ENCODE results near the gene SLC66A3. TPM values are rescaled to one million over a fixed set of nuclear protein-coding genes. Genes with fewer than 3 reads are reported as not detected.

The SLC66A3 gene
- polyA plus RNA-seq, 1 experiment: 64.4 TPM

- no peak overlapping the region for H3K4me3 ChIP-seq (ENCODE audit: low read depth, low read length)
- H3K36me3 ChIP-seq (ENCODE audit: control insufficient read depth, insufficient read depth, low read length): peaks cover 1% of the 10 kb centered on the region; the same call in 1 of the 2 replicates
- CTCF ChIA-PET: interaction anchor here (1.1 to 1.3 kb wide), 3 partner anchors 8 to 198 kb away, joined by 3 to 6 read pairs (median 4); a partner anchor contains a TSS
- no peaks in the 10 kb centered on the region for H3K27me3 ChIP-seq (ENCODE audit: control insufficient read depth, insufficient read depth, low read length)
- no peak for DNase-seq (ENCODE audit: low read depth)
- no peak for TF ChIP-seq CTCF (IDR thresholded peaks at IDR 0.05; ENCODE audit: insufficient read depth, low read depth, low read length)
- POLR2A ChIA-PET: interaction anchor here (0.6 kb wide), 1 partner anchor 52 kb away, joined by 3 read pairs; no protein-coding TSS in a partner anchor
These were observed 22.8 kb downstream of the SLC66A3 start for GRCh38 chr2:11177871-11178690.

- CTCF ChIA-PET: no interaction called here
- POLR2A ChIA-PET: no interaction called here
- H3K4me3 ChIP-seq (ENCODE audit: low read depth, low read length): no peak overlapping the region
- DNase-seq (ENCODE audit: low read depth): no peak
- TF ChIP-seq CTCF (IDR thresholded peaks at IDR 0.05; ENCODE audit: insufficient read depth, low read depth, low read length): no peak
- peaks cover 1% of the 10 kb centered on the region; the same call in 1 of the 2 replicates for H3K36me3 ChIP-seq (ENCODE audit: control insufficient read depth, insufficient read depth, low read length)
- no peaks in the 10 kb centered on the region for H3K27me3 ChIP-seq (ENCODE audit: control insufficient read depth, insufficient read depth, low read length)
These were observed 23.9 kb downstream of the SLC66A3 start for GRCh38 chr2:11179196-11179595.

GRCh38 chr2:11179899-11180298, 24.6 kb downstream of the SLC66A3 start:
- Histone ChIP-seq H3K36me3 (ENCODE audit: control insufficient read depth, insufficient read depth, low read length) (peaks cover 1% of the 10 kb centered on the region; the same call in 1 of the 2 replicates), H3K27me3 (ENCODE audit: control insufficient read depth, insufficient read depth, low read length) (no peaks in the 10 kb centered on the region), H3K4me3 (ENCODE audit: low read depth, low read length) (no peak overlapping the region)
- POLR2A ChIA-PET: no interaction called here
- DNase-seq (ENCODE audit: low read depth): no peak
- CTCF ChIA-PET: no interaction called here
- no peak for TF ChIP-seq CTCF (IDR thresholded peaks at IDR 0.05; ENCODE audit: insufficient read depth, low read depth, low read length)

GRCh38 chr2:11180653-11181052, 25.4 kb downstream of the SLC66A3 start:
- H3K36me3 ChIP-seq (ENCODE audit: control insufficient read depth, insufficient read depth, low read length): peaks cover 2% of the 10 kb centered on the region; the same call in 1 of the 2 replicates
- no peak for DNase-seq (ENCODE audit: low read depth)
- H3K27me3 ChIP-seq (ENCODE audit: control insufficient read depth, insufficient read depth, low read length): no peaks in the 10 kb centered on the region
- ChIA-PET POLR2A (no interaction called here), CTCF (interaction anchor here (1.0 kb wide), 1 partner anchor 348 kb away, joined by 4 read pairs; no protein-coding TSS in a partner anchor)
- TF ChIP-seq CTCF (IDR thresholded peaks at IDR 0.05; ENCODE audit: insufficient read depth, low read depth, low read length): no peak
- no peak overlapping the region for H3K4me3 ChIP-seq (ENCODE audit: low read depth, low read length)

GRCh38 chr2:11182951-11183350, 27.7 kb downstream of the SLC66A3 start:
- peaks cover 1% of the 10 kb centered on the region; the same call in 1 of the 2 replicates for H3K36me3 ChIP-seq (ENCODE audit: control insufficient read depth, insufficient read depth, low read length)
- no peak for TF ChIP-seq CTCF (IDR thresholded peaks at IDR 0.05; ENCODE audit: insufficient read depth, low read depth, low read length)
- no peak overlapping the region for H3K4me3 ChIP-seq (ENCODE audit: low read depth, low read length)
- no peak for DNase-seq (ENCODE audit: low read depth)
- POLR2A ChIA-PET: no interaction called here
- no peaks in the 10 kb centered on the region for H3K27me3 ChIP-seq (ENCODE audit: control insufficient read depth, insufficient read depth, low read length)
- CTCF ChIA-PET: interaction anchor here (0.6 to 2.2 kb wide), 5 partner anchors 30 to 264 kb away, joined by 3 to 9 read pairs (median 3); a partner anchor contains a TSS
